Activated naive CD8-positive, alpha-beta T cell treated with anti-CD3 and anti-CD28 coated beads, Interleukin-2, amount 50 U/mL, for 24 hours (primary cell): Measurements from ENCODE around the gene SYT14.
"Not testable (repeated sequence)": the region's sequence is repeated elsewhere in the genome, so short reads cannot be mapped to it uniquely, and the experiment has no call there.

ENCODE experiments used
- ATAC-seq: fragments of 150-1000 bp; cut with Tn5 transposase; one replicate; pipeline ENCODE4 v1.10.0; 2021
- DNase-seq: peaks from one replicate; pipeline ENCODE4 v3.0.0; 2021
- H3K27ac Mint-ChIP-seq: one replicate; pipeline ENCODE4 v1.8.0; 2021; ENCODE audit warnings: mild to moderate bottlenecking, mixed read lengths
- H3K27me3 Mint-ChIP-seq: one replicate; pipeline ENCODE4 v1.8.0; 2021; ENCODE audit warnings: mixed read lengths
- H3K36me3 Mint-ChIP-seq: one replicate; pipeline ENCODE4 v1.8.0; 2021; ENCODE audit warnings: low read depth, mixed read lengths
- H3K4me1 Mint-ChIP-seq: one replicate; pipeline ENCODE4 v1.8.0; 2021; ENCODE audit warnings: mixed read lengths
- H3K4me3 Mint-ChIP-seq: one replicate; pipeline ENCODE4 v1.8.0; 2021; ENCODE audit warnings: mild to moderate bottlenecking, moderate library complexity, mixed read lengths
- H3K9me3 Mint-ChIP-seq: one replicate; pipeline ENCODE4 v1.8.0; 2021; ENCODE audit warnings: mixed read lengths

SYT14 gene

GRCh38 chr1:210024996-210025395 lies 87.0 kb downstream of the SYT14 start:
- Mint-ChIP-seq H3K36me3 (no peaks in the 10 kb centered on the region), H3K9me3 (no peaks in the 10 kb centered on the region), H3K4me1 (no peaks in the 10 kb centered on the region), H3K27me3 (peaks cover 3% of the 10 kb centered on the region), H3K27ac (no peak overlapping the region), H3K4me3 (no peak overlapping the region)
- no peak for ATAC-seq
- no peak for DNase-seq

- Mint-ChIP-seq H3K4me1 (no peaks in the 10 kb centered on the region), H3K4me3 (no peak overlapping the region), H3K27ac (no peak overlapping the region), H3K27me3 (peaks cover 6% of the 10 kb centered on the region), H3K9me3 (peaks cover 5% of the 10 kb centered on the region), H3K36me3 (no peaks in the 10 kb centered on the region)
- no peak for ATAC-seq
- no peak for DNase-seq
Observed at GRCh38 chr1:210025870-210026269, 87.9 kb downstream of the SYT14 start.

GRCh38 chr1:210027994-210028393 lies 90.0 kb downstream of the SYT14 start:
- no peak overlapping the region for H3K4me3 Mint-ChIP-seq
- DNase-seq (no peak), ATAC-seq (no peak)
- no peaks in the 10 kb centered on the region for H3K4me1 Mint-ChIP-seq
- H3K9me3 Mint-ChIP-seq = peaks cover 5% of the 10 kb centered on the region
- H3K27ac Mint-ChIP-seq = no peak overlapping the region
- no peaks in the 10 kb centered on the region for H3K36me3 Mint-ChIP-seq
- H3K27me3 Mint-ChIP-seq = peaks cover 6% of the 10 kb centered on the region

GRCh38 chr1:210031473-210031872 lies 93.5 kb downstream of the SYT14 start:
- DNase-seq (no peak), ATAC-seq (no peak)
- H3K27me3 Mint-ChIP-seq = peaks cover 6% of the 10 kb centered on the region
- H3K36me3 Mint-ChIP-seq = no peaks in the 10 kb centered on the region
- no peaks in the 10 kb centered on the region for H3K4me1 Mint-ChIP-seq
- H3K9me3 Mint-ChIP-seq = peaks cover 5% of the 10 kb centered on the region
- no peak overlapping the region for H3K27ac Mint-ChIP-seq
- no peak overlapping the region for H3K4me3 Mint-ChIP-seq

- ATAC-seq = no peak
- DNase-seq = no peak
- no peaks in the 10 kb centered on the region for H3K36me3 Mint-ChIP-seq
- no peak overlapping the region for H3K27ac Mint-ChIP-seq
- no peaks in the 10 kb centered on the region for H3K27me3 Mint-ChIP-seq
- no peaks in the 10 kb centered on the region for H3K4me1 Mint-ChIP-seq
- H3K9me3 Mint-ChIP-seq = no peaks in the 10 kb centered on the region
- no peak overlapping the region for H3K4me3 Mint-ChIP-seq
Observed at GRCh38 chr1:210043058-210043457, 105.0 kb downstream of the SYT14 start.

- DNase-seq (no peak), ATAC-seq (no peak)
- no peak overlapping the region for H3K4me3 Mint-ChIP-seq
- H3K27ac Mint-ChIP-seq = no peak overlapping the region
- H3K27me3 Mint-ChIP-seq = no peaks in the 10 kb centered on the region
- H3K9me3 Mint-ChIP-seq = no peaks in the 10 kb centered on the region
- H3K36me3 Mint-ChIP-seq = no peaks in the 10 kb centered on the region
- no peaks in the 10 kb centered on the region for H3K4me1 Mint-ChIP-seq
Observed at GRCh38 chr1:210049616-210050015, 111.6 kb downstream of the SYT14 start.

GRCh38 chr1:210050491-210050890 lies 112.5 kb downstream of the SYT14 start:
- not testable (repeated sequence) for H3K4me3 Mint-ChIP-seq, DNase-seq, H3K27me3 Mint-ChIP-seq, H3K9me3 Mint-ChIP-seq, H3K36me3 Mint-ChIP-seq, H3K27ac Mint-ChIP-seq, H3K4me1 Mint-ChIP-seq, ATAC-seq

- H3K36me3 Mint-ChIP-seq = no peaks in the 10 kb centered on the region
- no peak overlapping the region for H3K4me3 Mint-ChIP-seq
- H3K27ac Mint-ChIP-seq = no peak overlapping the region
- no peaks in the 10 kb centered on the region for H3K9me3 Mint-ChIP-seq
- DNase-seq = no peak
- H3K4me1 Mint-ChIP-seq = no peaks in the 10 kb centered on the region
- H3K27me3 Mint-ChIP-seq = peaks cover 3% of the 10 kb centered on the region
- ATAC-seq = no peak
Observed at GRCh38 chr1:210053126-210053525, 115.1 kb downstream of the SYT14 start.

- peaks cover 3% of the 10 kb centered on the region for H3K27me3 Mint-ChIP-seq
- DNase-seq (no peak), ATAC-seq (no peak)
- H3K36me3 Mint-ChIP-seq = no peaks in the 10 kb centered on the region
- no peaks in the 10 kb centered on the region for H3K4me1 Mint-ChIP-seq
- H3K27ac Mint-ChIP-seq = no peak overlapping the region
- no peaks in the 10 kb centered on the region for H3K9me3 Mint-ChIP-seq
- H3K4me3 Mint-ChIP-seq = no peak overlapping the region
Observed at GRCh38 chr1:210057593-210057992, 119.6 kb downstream of the SYT14 start.

GRCh38 chr1:210061992-210062391 lies 124.0 kb downstream of the SYT14 start:
- H3K9me3 Mint-ChIP-seq = peaks cover under 1% of the 10 kb centered on the region
- no peak for ATAC-seq
- H3K4me3 Mint-ChIP-seq = no peak overlapping the region
- H3K27ac Mint-ChIP-seq = no peak overlapping the region
- peaks cover 4% of the 10 kb centered on the region for H3K27me3 Mint-ChIP-seq
- no peak for DNase-seq
- no peaks in the 10 kb centered on the region for H3K36me3 Mint-ChIP-seq
- no peaks in the 10 kb centered on the region for H3K4me1 Mint-ChIP-seq

GRCh38 chr1:210070531-210070930 lies 132.5 kb downstream of the SYT14 start:
- no peaks in the 10 kb centered on the region for H3K4me1 Mint-ChIP-seq

GRCh38 chr1:210072129-210072528 lies 134.1 kb downstream of the SYT14 start:
- H3K27me3 Mint-ChIP-seq = peaks cover 4% of the 10 kb centered on the region
- DNase-seq (no peak), ATAC-seq (no peak)
- no peak overlapping the region for H3K4me3 Mint-ChIP-seq
- H3K4me1 Mint-ChIP-seq = no peaks in the 10 kb centered on the region
- peaks cover 2% of the 10 kb centered on the region for H3K9me3 Mint-ChIP-seq
- H3K36me3 Mint-ChIP-seq = no peaks in the 10 kb centered on the region
- no peak overlapping the region for H3K27ac Mint-ChIP-seq

More at GRCh38 chr1:210070531-210070930, 132.5 kb downstream of the SYT14 start:
- Mint-ChIP-seq H3K36me3 (no peaks in the 10 kb centered on the region), H3K27ac (no peak overlapping the region), H3K9me3 (peaks cover 4% of the 10 kb centered on the region), H3K27me3 (peaks cover 2% of the 10 kb centered on the region), H3K4me3 (no peak overlapping the region)
- ATAC-seq = no peak
- no peak for DNase-seq

GRCh38 chr1:210072896-210073504 lies 135.0 kb downstream of the SYT14 start:
- Mint-ChIP-seq H3K4me1 (no peaks in the 10 kb centered on the region), H3K36me3 (no peaks in the 10 kb centered on the region), H3K4me3 (no peak overlapping the region), H3K27ac (no peak overlapping the region), H3K27me3 (peaks cover 2% of the 10 kb centered on the region), H3K9me3 (no peaks in the 10 kb centered on the region)
- ATAC-seq (no peak), DNase-seq (no peak)

- H3K9me3 Mint-ChIP-seq = no peaks in the 10 kb centered on the region
- ATAC-seq (no peak), DNase-seq (no peak)
- H3K27ac Mint-ChIP-seq = no peak overlapping the region
- H3K36me3 Mint-ChIP-seq = no peaks in the 10 kb centered on the region
- peaks cover 3% of the 10 kb centered on the region for H3K27me3 Mint-ChIP-seq
- no peak overlapping the region for H3K4me3 Mint-ChIP-seq
- H3K4me1 Mint-ChIP-seq = no peaks in the 10 kb centered on the region
Observed at GRCh38 chr1:210074904-210075303, 136.9 kb downstream of the SYT14 start.

GRCh38 chr1:210076620-210077019 lies 138.6 kb downstream of the SYT14 start:
- no peak overlapping the region for H3K4me3 Mint-ChIP-seq
- peaks cover 6% of the 10 kb centered on the region for H3K27me3 Mint-ChIP-seq
- no peaks in the 10 kb centered on the region for H3K4me1 Mint-ChIP-seq
- ATAC-seq (no peak), DNase-seq (no peak)
- no peak overlapping the region for H3K27ac Mint-ChIP-seq
- H3K36me3 Mint-ChIP-seq = no peaks in the 10 kb centered on the region
- no peaks in the 10 kb centered on the region for H3K9me3 Mint-ChIP-seq

GRCh38 chr1:210081494-210081893 lies 143.5 kb downstream of the SYT14 start:
- DNase-seq (no peak), ATAC-seq (no peak)
- Mint-ChIP-seq H3K27me3 (peaks cover 5% of the 10 kb centered on the region), H3K36me3 (no peaks in the 10 kb centered on the region), H3K4me3 (no peak overlapping the region), H3K27ac (no peak overlapping the region), H3K4me1 (no peaks in the 10 kb centered on the region), H3K9me3 (no peaks in the 10 kb centered on the region)
